GM19328 (cell line): ENCODE results near the gene RASAL1.

ENCODE experiments used
- ATAC-seq: cut with Tn5 transposase; IDR thresholded peaks from one replicate; pipeline ENCODE4 v1.9.1; 2021; ENCODE audit warnings: mild to moderate bottlenecking, moderate library complexity; ENCODE audit not compliant: unreplicated experiment

Gene RASAL1, protein sequence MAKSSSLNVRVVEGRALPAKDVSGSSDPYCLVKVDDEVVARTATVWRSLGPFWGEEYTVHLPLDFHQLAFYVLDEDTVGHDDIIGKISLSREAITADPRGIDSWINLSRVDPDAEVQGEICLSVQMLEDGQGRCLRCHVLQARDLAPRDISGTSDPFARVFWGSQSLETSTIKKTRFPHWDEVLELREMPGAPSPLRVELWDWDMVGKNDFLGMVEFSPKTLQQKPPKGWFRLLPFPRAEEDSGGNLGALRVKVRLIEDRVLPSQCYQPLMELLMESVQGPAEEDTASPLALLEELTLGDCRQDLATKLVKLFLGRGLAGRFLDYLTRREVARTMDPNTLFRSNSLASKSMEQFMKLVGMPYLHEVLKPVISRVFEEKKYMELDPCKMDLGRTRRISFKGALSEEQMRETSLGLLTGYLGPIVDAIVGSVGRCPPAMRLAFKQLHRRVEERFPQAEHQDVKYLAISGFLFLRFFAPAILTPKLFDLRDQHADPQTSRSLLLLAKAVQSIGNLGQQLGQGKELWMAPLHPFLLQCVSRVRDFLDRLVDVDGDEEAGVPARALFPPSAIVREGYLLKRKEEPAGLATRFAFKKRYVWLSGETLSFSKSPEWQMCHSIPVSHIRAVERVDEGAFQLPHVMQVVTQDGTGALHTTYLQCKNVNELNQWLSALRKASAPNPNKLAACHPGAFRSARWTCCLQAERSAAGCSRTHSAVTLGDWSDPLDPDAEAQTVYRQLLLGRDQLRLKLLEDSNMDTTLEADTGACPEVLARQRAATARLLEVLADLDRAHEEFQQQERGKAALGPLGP

DNA sequence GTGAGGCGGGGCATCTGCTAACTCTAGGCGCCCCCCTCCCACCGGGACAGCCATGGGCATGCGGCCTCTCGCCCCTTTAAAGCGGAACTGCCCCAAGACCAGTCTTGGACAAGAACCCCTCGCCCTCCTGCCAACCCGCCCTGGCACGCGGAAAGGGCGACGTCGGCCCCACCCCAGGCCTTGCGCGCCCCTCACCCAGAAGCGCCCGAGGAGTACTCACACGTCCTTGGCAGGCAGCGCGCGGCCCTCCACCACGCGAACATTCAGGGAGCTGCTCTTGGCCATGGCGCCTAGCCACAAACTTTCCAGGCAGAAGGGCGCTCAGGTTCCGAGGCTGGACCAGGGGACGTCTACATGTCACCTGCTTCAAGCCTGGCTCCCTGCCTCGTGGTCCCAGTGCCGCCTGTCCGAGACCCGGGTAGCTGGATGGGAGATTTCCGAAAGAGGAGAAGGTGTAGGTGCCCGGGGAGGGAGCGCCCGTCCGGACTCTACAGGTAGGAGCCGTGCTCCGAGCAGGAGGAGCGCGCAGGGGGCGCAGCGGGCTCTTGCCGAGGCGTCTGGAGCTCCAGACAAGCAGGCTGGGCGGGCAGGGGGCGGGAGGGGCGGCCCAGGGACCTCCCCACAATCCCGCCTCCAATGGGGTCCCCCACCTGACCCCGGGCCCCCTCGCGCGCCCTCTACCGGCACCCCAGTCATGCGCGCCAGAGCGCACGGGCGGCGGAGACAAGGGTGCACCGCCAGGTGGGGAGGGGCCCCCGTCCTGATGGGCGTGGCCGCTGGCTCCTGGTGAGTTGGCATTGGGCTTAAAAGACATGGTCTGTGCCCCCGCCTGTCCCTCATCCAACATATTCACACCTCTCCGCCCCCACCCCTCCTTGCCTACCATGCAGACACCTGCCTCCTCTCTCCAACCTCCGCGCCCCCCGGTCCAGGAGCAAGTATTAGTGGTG is at the start of gene RASAL1:
Gene RASAL1 (minus strand): TSS at position 584 of the 950 bp plus-strand sequence. CDS start 299 bp downstream, at position 285.
- ATAC-seq: no peak

- ATAC-seq: peak; percentile 63
Observed at GRCh38 chr12:113184900-113185179, 49.3 kb upstream of the RASAL1 start.

DNA sequence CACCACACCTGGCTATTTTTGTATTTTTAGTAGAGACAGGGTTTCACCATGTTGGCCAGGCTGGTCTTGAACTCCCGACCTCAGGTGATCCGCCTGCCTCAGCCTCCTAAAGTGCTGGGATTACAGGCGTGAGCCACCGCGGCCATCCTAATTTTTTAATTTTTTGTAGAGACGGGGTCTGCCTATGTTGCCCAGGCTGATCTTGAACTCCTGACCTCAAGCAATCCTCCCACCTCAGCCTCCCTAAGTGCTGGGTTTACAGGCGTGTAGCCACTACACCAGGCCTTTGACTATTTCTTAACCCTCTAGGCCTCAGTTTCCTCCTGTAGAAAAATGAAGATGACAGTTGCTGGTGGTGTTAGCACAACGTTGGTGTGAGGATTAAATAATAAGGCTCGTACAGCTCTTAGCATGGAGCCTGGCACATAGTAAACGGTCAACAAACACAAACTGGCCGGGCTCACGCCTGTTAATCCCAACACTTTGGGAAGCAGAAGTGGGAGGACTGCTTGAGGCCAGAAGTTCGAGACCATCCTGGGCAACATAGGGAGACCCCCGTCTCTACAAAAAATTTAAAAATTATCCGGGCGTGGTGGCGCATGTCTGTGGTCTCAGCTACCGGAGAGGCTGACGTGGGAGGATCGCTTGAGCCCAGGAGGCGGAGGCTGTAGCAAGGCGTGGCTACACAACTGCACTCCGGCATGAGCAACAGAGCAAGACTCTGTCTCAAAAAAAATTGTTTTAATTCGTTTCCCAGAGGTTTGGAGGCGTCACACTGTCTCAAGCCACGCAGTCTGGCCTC is 48.7 kb upstream of the RASAL1 start:
- peak; percentile 45 for ATAC-seq

GRCh38 chr12:113183030-113183589 is 47.5 kb upstream of the RASAL1 start:
- no peak for ATAC-seq

GRCh38 chr12:113181975-113182374 is 46.4 kb upstream of the RASAL1 start:
- ATAC-seq: no peak

DNA sequence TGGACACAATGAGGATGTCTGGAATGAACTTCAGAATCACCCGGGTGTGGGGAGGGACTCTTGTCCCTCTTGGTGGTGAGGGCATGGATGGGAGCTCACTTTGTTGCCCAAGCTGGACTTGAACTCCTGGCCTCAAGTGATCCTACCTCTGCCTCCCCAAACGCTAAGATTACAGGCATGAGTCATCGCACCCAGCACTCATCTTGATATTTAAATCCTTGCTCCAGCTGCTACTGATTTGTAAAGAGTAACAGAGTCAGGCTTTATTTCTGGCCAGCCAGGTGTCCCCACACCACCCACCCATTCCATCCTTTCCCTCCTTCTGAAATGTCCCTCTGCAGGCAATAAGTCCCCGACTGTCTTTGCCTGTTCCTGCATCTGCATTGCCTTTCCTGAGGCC is 44.8 kb upstream of the RASAL1 start:
- no peak for ATAC-seq

DNA sequence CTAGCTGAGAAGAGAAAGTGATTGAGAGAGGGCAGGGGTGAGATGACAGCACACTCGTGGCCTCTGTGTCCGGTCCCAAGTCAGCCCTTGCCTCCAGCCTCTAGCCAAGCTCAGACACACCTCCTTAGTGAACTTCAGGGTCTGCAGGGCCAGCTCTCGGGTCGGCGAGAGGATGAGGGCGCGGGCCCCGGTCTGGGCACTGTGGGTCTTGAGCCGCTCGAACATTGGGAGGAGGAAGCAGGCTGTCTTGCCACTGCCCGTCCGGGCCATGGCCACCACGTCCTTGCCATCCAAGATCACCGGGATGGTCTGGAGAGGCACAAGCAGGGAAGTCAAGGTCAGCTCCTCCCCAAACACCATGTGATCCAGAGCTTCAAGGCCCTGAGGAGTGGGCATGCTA is 43.5 kb upstream of the RASAL1 start:
- ATAC-seq: no peak

- no peak for ATAC-seq
Observed at GRCh38 chr12:113174461-113175384, 39.2 kb upstream of the RASAL1 start.

DNA sequence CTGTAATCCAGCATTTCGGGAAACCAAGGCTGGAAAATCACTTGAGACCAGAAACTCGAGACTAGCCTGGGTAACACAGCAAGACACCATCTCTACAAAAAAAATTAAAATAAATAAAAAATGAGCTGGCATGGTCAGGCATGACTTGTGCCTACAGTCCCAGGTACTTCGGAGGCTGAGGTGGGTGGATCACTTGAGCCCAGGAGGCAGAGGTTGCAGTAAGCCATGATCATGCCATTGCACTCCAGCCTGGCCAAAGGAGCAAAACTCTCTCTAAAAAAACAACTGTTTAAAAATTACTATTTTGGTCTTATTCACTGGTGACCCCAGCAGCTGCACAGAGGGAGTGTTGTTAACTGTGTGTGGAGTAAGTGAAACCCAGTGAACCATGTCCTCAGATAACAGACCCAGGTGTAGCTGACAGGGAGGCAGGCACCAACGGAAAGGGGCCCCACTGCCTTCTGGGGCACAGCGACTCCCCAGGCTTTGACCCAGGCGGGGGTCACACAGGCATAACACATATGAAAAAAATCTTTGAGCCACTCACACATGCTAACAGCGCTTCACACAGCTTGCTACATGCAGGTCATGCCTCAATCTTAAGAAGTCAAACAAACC is 37.6 kb upstream of the RASAL1 start:
- no peak for ATAC-seq

- ATAC-seq: no peak
Observed at GRCh38 chr12:113172185-113172584, 36.6 kb upstream of the RASAL1 start.

DNA sequence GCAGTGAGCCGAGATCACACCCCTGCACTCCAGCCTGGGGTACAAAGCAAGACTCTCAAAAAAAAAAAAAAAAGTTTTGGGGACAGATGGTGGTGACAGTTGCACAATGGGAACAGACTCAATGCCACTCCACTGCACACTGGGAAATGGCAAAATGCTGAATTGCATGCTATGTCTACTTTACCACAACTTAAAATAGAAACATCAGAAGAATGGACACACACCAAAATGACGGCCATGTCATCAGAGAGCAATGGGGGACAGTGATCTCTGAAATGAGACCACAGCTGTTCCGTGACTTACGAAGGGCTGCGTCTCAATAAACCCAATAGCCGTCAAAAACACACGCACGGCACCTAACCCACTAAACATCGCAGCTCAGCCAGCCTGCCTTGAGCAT is 36.0 kb upstream of the RASAL1 start:
- no peak for ATAC-seq

- no peak for ATAC-seq
Observed at GRCh38 chr12:113170926-113171325, 35.4 kb upstream of the RASAL1 start.

DNA sequence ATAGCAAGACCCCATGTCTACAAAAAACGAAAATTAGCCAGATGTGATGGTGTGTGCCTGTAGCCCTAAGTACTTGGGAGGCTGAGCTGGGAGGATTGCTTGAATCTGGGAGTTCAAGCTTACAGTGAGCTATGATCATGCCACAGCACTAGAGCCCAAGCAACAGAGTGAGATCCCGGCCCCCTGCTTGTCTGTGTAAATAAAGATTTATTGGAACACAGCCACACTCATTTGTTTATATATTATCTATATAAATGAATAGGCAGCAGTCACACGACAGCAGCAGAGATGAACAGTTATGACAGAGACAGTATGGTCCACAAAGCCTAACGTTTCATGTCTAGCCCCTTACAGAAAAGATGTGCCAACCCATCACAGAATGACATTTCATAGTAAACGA is 34.9 kb upstream of the RASAL1 start:
- no peak for ATAC-seq

DNA sequence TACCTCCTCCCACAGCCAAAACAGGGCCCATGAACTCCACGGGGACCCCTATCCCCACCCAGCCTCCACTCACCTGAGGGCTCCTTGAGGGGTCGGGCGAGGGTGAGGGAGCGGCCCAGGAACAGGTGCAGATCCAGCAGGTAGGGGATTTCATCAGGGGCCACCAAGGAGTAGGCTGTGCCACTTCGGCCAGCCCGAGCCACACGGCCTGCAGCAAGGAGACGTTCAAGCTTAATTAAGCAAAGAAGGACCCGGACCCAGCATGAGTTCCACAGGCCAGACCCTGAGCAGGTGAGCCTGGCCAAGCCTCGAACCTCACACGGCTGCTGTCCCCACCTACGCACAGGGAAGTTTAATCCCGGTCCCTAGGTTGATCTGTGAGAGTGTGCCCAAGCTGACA is 34.1 kb upstream of the RASAL1 start:
- no peak for ATAC-seq

DNA sequence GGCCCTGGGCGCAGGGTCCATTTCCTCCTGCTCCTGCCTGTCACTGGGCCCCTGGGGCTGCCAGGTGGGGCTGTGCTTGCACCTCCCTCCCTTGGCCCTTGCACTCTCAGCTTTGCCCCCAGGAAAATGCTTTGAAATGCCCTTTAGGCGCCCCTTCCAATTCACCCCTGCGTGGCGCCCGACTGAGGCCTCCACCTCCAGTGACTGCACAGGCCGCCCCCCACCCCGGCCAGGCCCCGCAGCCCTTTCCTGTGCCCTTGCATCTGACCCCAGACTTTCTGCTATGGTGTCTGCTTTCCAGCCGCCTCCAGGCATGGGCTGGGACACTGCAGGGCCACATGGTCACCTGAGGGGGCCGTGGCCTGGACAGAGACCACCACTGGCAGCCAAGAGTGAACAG is 32.3 kb upstream of the RASAL1 start:
- ATAC-seq: no peak

- ATAC-seq: no peak
Observed at GRCh38 chr12:113165521-113166450, 30.2 kb upstream of the RASAL1 start.

DNA sequence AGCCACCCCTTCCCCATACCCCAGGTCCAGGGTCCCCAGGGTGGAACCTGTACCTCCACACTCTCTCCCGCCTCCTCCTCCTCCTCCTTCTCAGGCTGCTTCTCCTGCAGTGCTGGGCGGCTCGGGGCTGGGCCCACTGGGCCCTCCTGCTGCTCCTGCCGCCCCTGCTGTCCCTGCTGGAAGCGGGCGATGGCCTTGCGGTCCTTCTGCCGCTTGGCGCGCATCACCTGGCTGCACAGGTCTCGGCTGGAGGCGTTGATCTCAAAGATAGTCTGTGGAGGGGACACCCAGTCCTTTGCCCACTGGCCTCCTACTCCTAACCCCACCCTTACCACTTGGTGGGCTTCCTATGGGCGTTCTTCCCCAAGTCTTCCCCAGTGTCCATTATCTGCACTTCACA is 28.5 kb upstream of the RASAL1 start:
- no peak for ATAC-seq

DNA sequence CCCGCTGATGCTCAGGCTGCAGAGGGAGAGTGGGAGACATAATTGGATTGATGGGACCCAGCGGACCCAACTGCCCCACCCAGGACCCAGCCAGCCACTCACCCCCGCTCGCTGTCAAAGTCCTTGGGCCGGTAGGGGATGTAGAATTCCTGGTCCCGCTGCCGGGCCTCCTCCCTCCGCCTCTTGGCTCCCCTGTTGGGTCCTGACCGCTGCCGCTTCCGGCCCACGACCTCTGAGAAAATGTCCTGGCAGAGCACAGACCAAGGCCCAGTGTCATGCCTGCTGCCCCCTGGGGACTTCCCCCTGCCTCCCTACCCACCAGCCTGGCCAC is 27.4 kb upstream of the RASAL1 start:
- no peak for ATAC-seq
